PC-9 (cell line): ENCODE data around the gene DDX10. TPM values are rescaled to one million over a fixed set of nuclear protein-coding genes. Genes with fewer than 3 reads are reported as not detected.

Experiments
- BruUV-seq: library from RNA; stranded (reverse); fragments of 400-500 nt; replicated peaks from 2 replicates; lab custom pipeline; 2021; lab: Mats Ljungman, UMichigan
- CTCF ChIA-PET: fragments of 300-600 bp; sonication (Branson Sonifier 250); formaldehyde crosslinking; loops from one replicate; lab custom pipeline; 2022; ENCODE audit warnings: antibody characterized with exemption; lab: Charles Lee
- POLR2A ChIA-PET: fragments of 300-600 bp; sonication (Branson Sonifier 250); formaldehyde crosslinking; loops from one replicate; lab custom pipeline; 2022; ENCODE audit warnings: antibody characterized with exemption; ENCODE audit not compliant: unreplicated experiment; lab: Charles Lee
- DNase-seq, 2 experiments: peaks; one replicate each; pipeline versions ENCODE4 v3.0.0 to v3.0.0-alpha.2; 2015 to 2022; ENCODE audit warnings: mixed read lengths in 1 of 2
- H2AFZ ChIP-seq: fragments of 200-600 bp; sonication (generic); 2 replicates; pipeline ENCODE4 v1.8.1; 2017; ENCODE audit warnings: antibody characterized with exemption
- H3F3A ChIP-seq: fragments of 200-600 bp; sonication (generic); 2 replicates; pipeline ENCODE4 v1.8.1; 2017; ENCODE audit warnings: antibody characterized with exemption, mild to moderate bottlenecking, low read depth; ENCODE audit not compliant: insufficient read depth
- H3K27ac ChIP-seq: fragments of 200-600 bp; sonication (generic); 2 replicates; pipeline ENCODE4 v1.6.1; 2016; ENCODE audit warnings: mixed run types
- H3K27me3 ChIP-seq: fragments of 200-600 bp; sonication (generic); 2 replicates; pipeline ENCODE4 v1.6.1; 2016; ENCODE audit warnings: low read depth, mixed run types; ENCODE audit not compliant: insufficient read depth
- H3K36me3 ChIP-seq: fragments of 200-600 bp; sonication (generic); 2 replicates; pipeline ENCODE4 v1.6.1; 2016; ENCODE audit warnings: low read depth, mixed run types
- H3K4me1 ChIP-seq: fragments of 200-600 bp; sonication (generic); replicated peaks from 2 replicates; pipeline ENCODE4 v1.6.1; 2016; ENCODE audit warnings: mixed run types; ENCODE audit not compliant: insufficient read depth
- H3K4me2 ChIP-seq: fragments of 200-600 bp; sonication (generic); 2 replicates; pipeline ENCODE4 v1.6.1; 2017; ENCODE audit warnings: mixed run types
- H3K4me3 ChIP-seq: fragments of 200-600 bp; sonication (generic); 2 replicates; pipeline ENCODE4 v1.6.1; 2016; ENCODE audit warnings: mixed run types
- H3K79me2 ChIP-seq: fragments of 200-600 bp; sonication (generic); 2 replicates; pipeline ENCODE4 v1.6.1; 2017; ENCODE audit warnings: low read depth, mixed run types
- H3K9me2 ChIP-seq: fragments of 200-600 bp; sonication (generic); 2 replicates; pipeline ENCODE4 v1.8.1; 2017; ENCODE audit warnings: mild to moderate bottlenecking; ENCODE audit not compliant: insufficient read depth
- H3K9me3 ChIP-seq: fragments of 200-600 bp; sonication (generic); 2 replicates; pipeline ENCODE4 v1.8.1; 2016; ENCODE audit warnings: low read depth; ENCODE audit not compliant: insufficient read depth
- H4K20me1 ChIP-seq: fragments of 200-600 bp; sonication (generic); 2 replicates; pipeline ENCODE4 v1.8.1; 2017; ENCODE audit not compliant: insufficient read depth
- CTCF ChIP-seq: fragments of 200-600 bp; sonication (generic); conservative IDR thresholded peaks from 2 replicates; pipeline ENCODE4 v1.6.1; 2017; ENCODE audit warnings: mixed run types, antibody characterized with exemption, mild to moderate bottlenecking, moderate library complexity
- EZH2 ChIP-seq: fragments of 200-600 bp; sonication (generic); IDR thresholded peaks from 2 replicates; pipeline ENCODE4 v1.8.0; 2017; ENCODE audit warnings: antibody characterized with exemption, low read depth
- intact Hi-C: fragments of 100-400 bp; cut with micrococcal nuclease; formaldehyde crosslinking; loops from one replicate; pipeline ENCODE4 v1.10.0; 2022; ENCODE audit not compliant: unreplicated experiment
- total RNA-seq: library from RNA; stranded (reverse); gene quantifications from 2 replicates; pipeline ENCODE4 v1.2.3, GENCODE V29; 2021

DDX10 gene
- total RNA-seq, 1 experiment from 2014 or later, result 26.4 TPM

- H3K4me1 ChIP-seq, result no peaks in the 10 kb centered on the region
- no peaks in the 10 kb centered on the region for H3K9me2 ChIP-seq
- no peak for DNase-seq
- no TSS peak for BruUV-seq
- H3K4me3 ChIP-seq, result no peak overlapping the region
- H3K36me3 ChIP-seq, result no peaks in the 10 kb centered on the region
- no peaks in the 10 kb centered on the region for H3K27me3 ChIP-seq
- ChIA-PET CTCF (no interaction called here), POLR2A (no interaction called here)
- TF ChIP-seq EZH2, result no peak
- TF ChIP-seq CTCF, result no peak
- H4K20me1 ChIP-seq, result no peaks in the 10 kb centered on the region
- H3K9me3 ChIP-seq, result no peaks in the 10 kb centered on the region
- H2AFZ ChIP-seq, result no peak overlapping the region
- no peaks in the 10 kb centered on the region for H3K79me2 ChIP-seq
- H3F3A ChIP-seq, result no peaks in the 10 kb centered on the region
- H3K27ac ChIP-seq, result no peak overlapping the region
- intact Hi-C loops, result no loop called here
- H3K4me2 ChIP-seq, result no peak overlapping the region
These were observed 170.8 kb downstream of the DDX10 start for GRCh38 chr11:108835624-108836023.

- intact Hi-C loops, result no loop called here
- H3K4me3 ChIP-seq, result no peak overlapping the region
- H2AFZ ChIP-seq, result no peak overlapping the region
- ChIA-PET CTCF (no interaction called here), POLR2A (no interaction called here)
- H3K27me3 ChIP-seq, result no peaks in the 10 kb centered on the region
- no peaks in the 10 kb centered on the region for H3K4me1 ChIP-seq
- H3F3A ChIP-seq, result no peaks in the 10 kb centered on the region
- no peak overlapping the region for H3K27ac ChIP-seq
- no peak overlapping the region for H3K4me2 ChIP-seq
- H3K79me2 ChIP-seq, result no peaks in the 10 kb centered on the region
- TF ChIP-seq CTCF (no peak), EZH2 (no peak)
- BruUV-seq, result no TSS peak
- H3K36me3 ChIP-seq, result no peaks in the 10 kb centered on the region
- H3K9me2 ChIP-seq, result no peaks in the 10 kb centered on the region
- H3K9me3 ChIP-seq, result no peaks in the 10 kb centered on the region
- H4K20me1 ChIP-seq, result no peaks in the 10 kb centered on the region
- no peak for DNase-seq
These were observed 171.7 kb downstream of the DDX10 start for GRCh38 chr11:108836541-108836940.

- BruUV-seq, result no TSS peak
- H3K4me1 ChIP-seq, result no peaks in the 10 kb centered on the region
- no peaks in the 10 kb centered on the region for H4K20me1 ChIP-seq
- CTCF ChIA-PET, result no interaction called here
- H3K9me2 ChIP-seq, result no peaks in the 10 kb centered on the region
- intact Hi-C loops, result no loop called here
- TF ChIP-seq CTCF, result no peak
- no peak for TF ChIP-seq EZH2
- no peak overlapping the region for H3K27ac ChIP-seq
- H3K79me2 ChIP-seq, result no peaks in the 10 kb centered on the region
- DNase-seq, result no peak
- no peaks in the 10 kb centered on the region for H3K36me3 ChIP-seq
- no peak overlapping the region for H3K4me2 ChIP-seq
- H3K9me3 ChIP-seq, result no peaks in the 10 kb centered on the region
- no peak overlapping the region for H2AFZ ChIP-seq
- no peaks in the 10 kb centered on the region for H3K27me3 ChIP-seq
- POLR2A ChIA-PET, result no interaction called here
- H3K4me3 ChIP-seq, result no peak overlapping the region
- H3F3A ChIP-seq, result no peaks in the 10 kb centered on the region
These were observed 173.4 kb downstream of the DDX10 start for GRCh38 chr11:108838102-108838791.
